NCI-H82 (cell line): ENCODE data around the gene CACNA1E.
"Not testable (repeated sequence)": the region's sequence is repeated elsewhere in the genome, so short reads cannot be mapped to it uniquely, and the experiment has no call there.

Source experiments
- DNase-seq: peaks from one replicate; lab custom pipeline; 2025; lab: John Stamatoyannopoulos, UW

CACNA1E gene

GRCh38 chr1:181517181-181517875 is 34.0 kb downstream of the CACNA1E start:
- DNase-seq = no peak

GRCh38 chr1:181518152-181518551 is 34.8 kb downstream of the CACNA1E start:
- no peak for DNase-seq

GRCh38 chr1:181522864-181523263 is 39.5 kb downstream of the CACNA1E start:
- no peak for DNase-seq

- DNase-seq = no peak
Measured at GRCh38 chr1:181525104-181525721, 41.9 kb downstream of the CACNA1E start.

- not testable (repeated sequence) for DNase-seq
Measured at GRCh38 chr1:181528241-181528640, 44.9 kb downstream of the CACNA1E start.

- no peak for DNase-seq
Measured at GRCh38 chr1:181531441-181531840, 48.1 kb downstream of the CACNA1E start.

- DNase-seq = no peak
Measured at GRCh38 chr1:181531951-181532600, 48.8 kb downstream of the CACNA1E start.

- DNase-seq = no peak
Measured at GRCh38 chr1:181538836-181539235, 55.5 kb downstream of the CACNA1E start.

- DNase-seq = peak; percentile 82
Measured at GRCh38 chr1:181541458-181541857, 58.1 kb downstream of the CACNA1E start.

- DNase-seq = peak; percentile 39
Measured at GRCh38 chr1:181541947-181542346, 58.6 kb downstream of the CACNA1E start.

- DNase-seq = not testable (repeated sequence)
Measured at GRCh38 chr1:181542406-181542805, 59.1 kb downstream of the CACNA1E start.

- no peak for DNase-seq
Measured at GRCh38 chr1:181545395-181545794, 62.1 kb downstream of the CACNA1E start.

- DNase-seq = no peak
Measured at GRCh38 chr1:181548497-181548896, 65.2 kb downstream of the CACNA1E start.

GRCh38 chr1:181551249-181551648 is 67.9 kb downstream of the CACNA1E start:
- no peak for DNase-seq

- DNase-seq = no peak
Measured at GRCh38 chr1:181551754-181552153, 68.4 kb downstream of the CACNA1E start.

- DNase-seq = peak; percentile 20
Measured at GRCh38 chr1:181554465-181554864, 71.1 kb downstream of the CACNA1E start.

- DNase-seq = no peak
Measured at GRCh38 chr1:181556631-181557030, 73.3 kb downstream of the CACNA1E start.

GRCh38 chr1:181557313-181557712 is 74.0 kb downstream of the CACNA1E start:
- no peak for DNase-seq

- DNase-seq = no peak
Measured at GRCh38 chr1:181558416-181558815, 75.1 kb downstream of the CACNA1E start.

GRCh38 chr1:181559142-181559541 is 75.8 kb downstream of the CACNA1E start:
- DNase-seq = no peak

GRCh38 chr1:181562395-181562794 is 79.1 kb downstream of the CACNA1E start:
- DNase-seq = no peak

- no peak for DNase-seq
Measured at GRCh38 chr1:181568736-181569135, 85.4 kb downstream of the CACNA1E start.

GRCh38 chr1:181577475-181577874 is 94.2 kb downstream of the CACNA1E start:
- no peak for DNase-seq
